HEK293T (cell line): ENCODE data around the gene DLG2.

Experiments
- BHLHE40 ChIP-seq: fragments of 450-650 bp; IDR thresholded peaks from 2 replicates; pipeline ENCODE4 v1.6.1; 2016; ENCODE audit warnings: mild to moderate bottlenecking, moderate library complexity, borderline replicate concordance
- FOXA1 ChIP-seq: fragments of 450-650 bp; IDR thresholded peaks from 2 replicates; pipeline ENCODE4 v1.6.1; 2016; ENCODE audit warnings: mild to moderate bottlenecking
- HDGF ChIP-seq: fragments of 450-650 bp; IDR thresholded peaks from 2 replicates; pipeline ENCODE4 v1.6.1; 2017; ENCODE audit warnings: antibody characterized with exemption, borderline replicate concordance
- LEF1 ChIP-seq: fragments of 450-650 bp; IDR thresholded peaks from 2 replicates; pipeline ENCODE4 v1.6.1; 2017; ENCODE audit warnings: mild to moderate bottlenecking, borderline replicate concordance
- SUZ12 ChIP-seq: fragments of 450-650 bp; IDR thresholded peaks from 2 replicates; pipeline ENCODE4 v1.6.1; 2016; ENCODE audit warnings: mild to moderate bottlenecking

DNA sequence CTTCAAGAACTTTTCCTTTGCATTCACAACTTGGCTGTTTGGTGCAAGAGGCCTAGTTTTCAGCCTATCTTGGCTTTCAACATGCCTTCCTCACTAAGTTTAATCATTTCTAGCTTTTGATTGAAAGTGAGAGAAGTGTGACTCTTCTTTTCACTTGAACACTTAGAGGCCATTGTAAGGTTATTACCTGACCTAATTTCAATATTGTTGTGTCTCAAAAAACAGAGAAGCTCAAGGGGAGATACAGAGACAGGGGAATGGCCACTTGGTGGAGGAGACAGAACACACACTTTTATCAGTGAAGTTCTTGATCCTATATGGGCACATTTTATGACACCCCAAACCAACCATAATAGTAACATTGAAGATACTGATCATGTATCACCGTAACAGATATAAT, 532.3 kb downstream of the DLG2 start:
- no peak for TF ChIP-seq FOXA1
- no peak for TF ChIP-seq BHLHE40
- no peak for TF ChIP-seq HDGF
- TF ChIP-seq SUZ12: no peak
- no peak for TF ChIP-seq LEF1
